K562 (cell line): ENCODE measurements around the gene TAF3. TPM values are rescaled to one million over a fixed set of nuclear protein-coding genes. Genes with fewer than 3 reads are reported as not detected.

ENCODE experiments used
- ATAC-seq: fragments of 200-7000 bp; cut with Tn5 transposase; 3 replicates; pipeline ENCODE4 v1.9.1; 2020; ENCODE audit warnings: moderate library complexity
- BruUV-seq: library from RNA; stranded (reverse); fragments of 400-500 nt; replicated peaks from 2 replicates; lab custom pipeline; 2021; lab: Mats Ljungman, UMichigan
- CTCF ChIA-PET: fragments of 300-600 bp; formaldehyde crosslinking; extraction: SDS; loops from one replicate; lab custom pipeline; 2021; ENCODE audit warnings: low intra/inter-chr PET ratio; lab: Yijun Ruan, JAX
- POLR2A ChIA-PET: fragments of 300-600, 350-650 bp; sonication (Branson Sonifier 250); formaldehyde crosslinking; extraction: SDS; loops from one replicate; lab custom pipeline; 2021; ENCODE audit warnings: antibody characterized with exemption, inconsistent platforms; lab: Yijun Ruan, JAX
- DNase-seq, 4 experiments: peaks; one replicate each; pipeline versions ENCODE4 v3.0.0 to v3.0.0-alpha.2; 2011 to 2018; ENCODE audit warnings: low spot score in 3 of 4, mixed read lengths in 3 of 4; ENCODE audit errors: extremely low read depth in 1 of 4
- FAIRE-seq: peaks from 2 replicates; lab custom pipeline; 2011; peaks lifted over from hg19 to GRCh38; lab: Jason Lieb, UNC
- H2AFZ ChIP-seq: 2 replicates; pipeline ENCODE4 v1.6.0; 2011; ENCODE audit warnings: low read depth, low read length, control low read depth, inconsistent platforms
- H3K27ac ChIP-seq: fragments of 200-600 bp; 3 replicates; pipeline ENCODE4 v1.8.0; 2011; ENCODE audit warnings: low read depth, mild to moderate bottlenecking, control low read depth, inconsistent platforms, low read length, moderate library complexity, mixed read lengths; ENCODE audit errors: extremely low read depth
- H3K27me3 ChIP-seq, 2 experiments: fragments of 300-600 bp in 1 of 2; 2 replicates in 1 of 2; 3 replicates in 1 of 2; pipeline versions ENCODE4 v1.6.0 to v1.8.0; 2011; ENCODE audit warnings: inconsistent platforms in 2 of 2, low read length in 2 of 2, mild to moderate bottlenecking in 1 of 2, mixed read lengths in 1 of 2, moderate library complexity in 1 of 2; ENCODE audit not compliant: control insufficient read depth in 2 of 2, insufficient read depth in 2 of 2
- H3K36me3 ChIP-seq: fragments of 300-600 bp; 3 replicates; pipeline ENCODE4 v1.8.0; 2011; ENCODE audit warnings: mild to moderate bottlenecking, low read length, inconsistent platforms; ENCODE audit not compliant: control insufficient read depth, insufficient read depth
- H3K4me1 ChIP-seq, 2 experiments: fragments of 200-600 bp in 1 of 2; replicated peaks in 1 of 2; 2 replicates in 1 of 2; 3 replicates in 1 of 2; pipeline versions ENCODE4 v1.5.1 to v1.8.0; 2011; ENCODE audit warnings: inconsistent platforms in 2 of 2, low read length in 2 of 2, mild to moderate bottlenecking in 1 of 2, mixed read lengths in 1 of 2, moderate library complexity in 1 of 2; ENCODE audit not compliant: control insufficient read depth in 2 of 2, insufficient read depth in 2 of 2
- H3K4me2 ChIP-seq: 2 replicates; pipeline ENCODE4 v1.6.1; 2011; ENCODE audit warnings: low read length, control low read depth, inconsistent platforms, mixed read lengths; ENCODE audit not compliant: insufficient read depth
- H3K4me3 ChIP-seq: fragments of 200-600 bp; sonication (generic), shearing (Covaris generic); 2 replicates; pipeline ENCODE4 v1.5.1; 2016; ENCODE audit warnings: control low read depth, inconsistent platforms
- H3K79me2 ChIP-seq: fragments of 200-600 bp; 3 replicates; pipeline ENCODE4 v1.8.0; 2011; ENCODE audit warnings: low read length, inconsistent platforms; ENCODE audit not compliant: control insufficient read depth, insufficient read depth
- H3K9ac ChIP-seq, 2 experiments: 2 replicates each; pipeline versions ENCODE4 v1.6.0 to v1.6.1; 2011; ENCODE audit warnings: low read depth in 2 of 2, low read length in 2 of 2, control low read depth in 1 of 2, inconsistent platforms in 1 of 2, mild to moderate bottlenecking in 1 of 2, mixed read lengths in 1 of 2; ENCODE audit not compliant: insufficient read depth in 1 of 2
- H3K9me1 ChIP-seq: one replicate; pipeline ENCODE4 v1.6.0; 2011; ENCODE audit warnings: inconsistent platforms, mild to moderate bottlenecking, low read length, moderate library complexity; ENCODE audit not compliant: control insufficient read depth, insufficient read depth
- H3K9me3 ChIP-seq: replicated peaks from 2 replicates; pipeline ENCODE4 v1.5.1; 2011; ENCODE audit warnings: low read depth, low read length, inconsistent platforms; ENCODE audit not compliant: control insufficient read depth, insufficient read depth
- H4K20me1 ChIP-seq: replicated peaks from 2 replicates; pipeline ENCODE4 v1.6.1; 2011; ENCODE audit warnings: low read length, inconsistent platforms, mixed read lengths; ENCODE audit not compliant: control insufficient read depth, insufficient read depth
- ARHGAP35 ChIP-seq: fragments of 450-650 bp; IDR thresholded peaks from 2 replicates; pipeline ENCODE4 v1.6.1; 2018; ENCODE audit not compliant: partially characterized antibody
- CBFA2T3 ChIP-seq: fragments of 450-650 bp; IDR thresholded peaks from 2 replicates; pipeline ENCODE4 v1.6.1; 2017
- COPS2 ChIP-seq: fragments of 450-650 bp; conservative IDR thresholded peaks from 2 replicates; pipeline ENCODE4 v1.6.1; 2016; ENCODE audit warnings: mild to moderate bottlenecking, moderate library complexity
- DACH1 ChIP-seq: fragments of 450-650 bp; IDR thresholded peaks from 2 replicates; pipeline ENCODE4 v1.6.1; 2018; ENCODE audit not compliant: partially characterized antibody
- FOXK2 ChIP-seq, 2 experiments: fragments of 450-650 bp; IDR thresholded peaks in 1 of 2; conservative IDR thresholded peaks in 1 of 2; 2 replicates each; pipeline ENCODE4 v1.6.1; 2016; ENCODE audit warnings: low read depth in 2 of 2, mild to moderate bottlenecking in 1 of 2
- FOXP1 ChIP-seq: sonication (generic); formaldehyde crosslinking; IDR thresholded peaks from 2 replicates; pipeline ENCODE4 v1.8.0; 2022; ENCODE audit warnings: mild to moderate bottlenecking, missing genetic modification reagents
- KLF13 ChIP-seq: fragments of 450-650 bp; IDR thresholded peaks from 2 replicates; pipeline ENCODE4 v1.6.1; 2016; ENCODE audit warnings: missing genetic modification characterization, low read depth, mild to moderate bottlenecking, missing compliant biosample characterization, moderate library complexity, borderline replicate concordance
- KLF16 ChIP-seq: IDR thresholded peaks from 2 replicates; pipeline ENCODE4 v1.6.1; 2016; ENCODE audit warnings: antibody characterized with exemption
- NR2F6 ChIP-seq: fragments of 450-650 bp; formaldehyde crosslinking; IDR thresholded peaks from 2 replicates; pipeline ENCODE4 v1.4.0; 2020; ENCODE audit warnings: mild to moderate bottlenecking
- POLR2AphosphoS5 ChIP-seq: IDR thresholded peaks from 2 replicates; pipeline ENCODE4 v1.6.1; 2011; ENCODE audit warnings: mild to moderate bottlenecking, low read depth, low read length, moderate library complexity; ENCODE audit not compliant: control insufficient read depth, insufficient read depth
- SP1 ChIP-seq: sonication (generic); formaldehyde crosslinking; IDR thresholded peaks from 2 replicates; pipeline ENCODE4 v1.8.1; 2022; ENCODE audit warnings: mild to moderate bottlenecking, missing genetic modification reagents
- ZNF717 ChIP-seq: fragments of 250-450 bp; sonication (Bioruptor Pico); IDR thresholded peaks from 2 replicates; pipeline ENCODE4 v1.5.0; 2021
- ZNF76 ChIP-seq: fragments of 250-450 bp; sonication (Bioruptor Pico); IDR thresholded peaks from 2 replicates; pipeline ENCODE4 v1.4.0; 2020; ENCODE audit warnings: mild to moderate bottlenecking, moderate library complexity, borderline replicate concordance
- WGBS: fragments of 100-300 bp; shearing (Covaris generic); methylation state at CpG from one replicate; pipeline ENCODE4 v1.1.6; 2016; ENCODE audit warnings: low coverage, mixed read lengths; ENCODE audit not compliant: insufficient coverage; ENCODE audit errors: missing lambda C conversion rate; 5-methylcytosine and 5-hydroxymethylcytosine counted together
- in situ Hi-C: fragments of 300-500 bp; cut with MboI; formaldehyde crosslinking; loops from 4 replicates; pipeline ENCODE4 v1.15.0; 2018; ENCODE audit warnings: inconsistent platforms, mixed read lengths
- intact Hi-C: fragments of 100-400 bp; cut with micrococcal nuclease; formaldehyde crosslinking; loops from 2 replicates; pipeline ENCODE4 v1.14.2; 2022
- polyA plus RNA-seq, 8 experiments: library from polyadenylated mRNA; depleted of rRNA in 4 of 8; stranded (reverse) in 5 of 8; unstranded in 3 of 8; fragments of >200 nt; fragmentation: Nextera tagmentation in 2 of 8; fragmentation: Illumina TruSeq in 1 of 8; extraction: Ambion mirVana in 2 of 8; extraction: Trizol in 1 of 8; gene quantifications; 2 replicates each; pipeline versions ENCODE4 v1.2.1 to v1.2.3, GENCODE V29; 2011 to 2014; ENCODE audit warnings: inconsistent platforms in 1 of 8, missing spikeins in 1 of 8
- total RNA-seq, 7 experiments: library from RNA; depleted of rRNA in 6 of 7; stranded (reverse); fragments of >200 nt in 6 of 7; fragmentation: Illumina TruSeq in 2 of 7; extraction: Trizol in 2 of 7; gene quantifications; 2 replicates each; pipeline versions ENCODE4 v1.2.1 to v1.2.3, GENCODE V29; 2011 to 2021; ENCODE audit warnings: low replicate concordance in 1 of 7

Gene TAF3
- total and polyA plus RNA-seq, 9 of the 15 experiments (the other 6 are each of a cell fraction or from before 2014, with no cell fraction given), result 1.5 to 9.9 (median 4.1) TPM

DNA sequence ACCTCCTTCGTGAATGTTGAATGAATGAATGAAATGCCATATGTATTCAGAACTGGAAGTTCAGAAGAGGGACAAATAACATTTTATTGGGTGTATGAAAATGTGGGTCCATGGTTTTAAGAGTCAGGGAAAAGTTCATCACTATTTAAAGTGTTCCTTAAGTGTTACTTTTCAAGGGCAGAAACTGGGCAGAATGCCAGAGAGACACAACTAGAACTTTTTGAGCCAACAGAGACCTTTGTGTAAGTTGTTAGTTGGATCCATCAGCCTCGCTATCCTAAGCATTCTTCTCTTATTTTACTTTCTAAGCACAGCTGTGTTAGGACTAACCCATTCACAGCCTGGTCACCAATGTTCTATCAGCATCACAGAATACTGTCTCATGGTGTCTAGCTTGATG lies 13.6 kb upstream of the TAF3 start:
- Histone ChIP-seq H3K9ac (no peak overlapping the region), H3K79me2 (no peaks in the 10 kb centered on the region), H3K36me3 (peaks cover 74% of the 10 kb centered on the region), H3K27ac (no peak overlapping the region), H2AFZ (no peak overlapping the region), H3K27me3 (no peaks in the 10 kb centered on the region), H3K4me2 (no peak overlapping the region), H3K4me3 (no peak overlapping the region), H4K20me1 (0 out of 2 replicates have a peak, but pooled peaks cover 4% of the 10 kb centered on the region), H3K9me1 (no peaks in the 10 kb centered on the region), H3K9me3 (no peaks in the 10 kb centered on the region), H3K4me1 (no peaks in the 10 kb centered on the region; a peak in 1 of 5 replicates)
- BruUV-seq, result no TSS peak
- FAIRE-seq (peak; percentile 6), ATAC-seq (no peak), DNase-seq (no peak)
- ChIA-PET CTCF (no interaction called here), POLR2A (no interaction called here)
- 83% methylated on average over 2 of the region's 2 CpGs for WGBS
- in situ Hi-C loops, result no loop called here
- intact Hi-C loops, result no loop called here
- TF ChIP-seq SP1 (CRISPR knock-in tag) (no peak), CBFA2T3 (no peak), ARHGAP35 (no peak), KLF16 (no peak), COPS2 (no peak), FOXK2 (conservative IDR thresholded peaks at IDR 0.05 in 1 of 2, IDR thresholded peaks at IDR 0.05 in 1 of 2; ENCODE audit: low read depth in 2 of 2) (no peak), ZNF76 (CRISPR knock-in tag) (no peak), POLR2AphosphoS5 (no peak), NR2F6 (CRISPR knock-in tag) (no peak), DACH1 (no peak), ZNF717 (CRISPR knock-in tag) (no peak), KLF13 (tag) (no peak), FOXP1 (no peak)
